Stimulated activated CD4-positive, alpha-beta T cell treated with anti-CD3 and anti-CD28 coated beads, Interleukin-15, amount 100 ng/mL, for 1 hour (primary cell): ENCODE results near the gene CCL18.
"Not testable (repeated sequence)": the region's sequence is repeated elsewhere in the genome, so short reads cannot be mapped to it uniquely, and the experiment has no call there.

ENCODE experiments used
- DNase-seq, 2 donors: peaks; one replicate each; pipeline ENCODE4 v3.0.0-alpha.2; 2020; ENCODE audit warnings: low read depth in 1 of 2, low spot score in 1 of 2

The CCL18 gene

GRCh38 chr17:36103401-36103975 lies 39.4 kb downstream of the CCL18 start, which contains the start of gene CCL4:
TSS of gene CCL4 (plus strand) at chr17:36103827. CDS start at chr17:36103906, 79 bp downstream.
- DNase-seq = not testable (repeated sequence)

GRCh38 chr17:36104246-36104645 lies 40.2 kb downstream of the CCL18 start:
- not testable (repeated sequence) for DNase-seq

- no peak for DNase-seq
Measured at GRCh38 chr17:36104701-36105181, 40.7 kb downstream of the CCL18 start.

DNA sequence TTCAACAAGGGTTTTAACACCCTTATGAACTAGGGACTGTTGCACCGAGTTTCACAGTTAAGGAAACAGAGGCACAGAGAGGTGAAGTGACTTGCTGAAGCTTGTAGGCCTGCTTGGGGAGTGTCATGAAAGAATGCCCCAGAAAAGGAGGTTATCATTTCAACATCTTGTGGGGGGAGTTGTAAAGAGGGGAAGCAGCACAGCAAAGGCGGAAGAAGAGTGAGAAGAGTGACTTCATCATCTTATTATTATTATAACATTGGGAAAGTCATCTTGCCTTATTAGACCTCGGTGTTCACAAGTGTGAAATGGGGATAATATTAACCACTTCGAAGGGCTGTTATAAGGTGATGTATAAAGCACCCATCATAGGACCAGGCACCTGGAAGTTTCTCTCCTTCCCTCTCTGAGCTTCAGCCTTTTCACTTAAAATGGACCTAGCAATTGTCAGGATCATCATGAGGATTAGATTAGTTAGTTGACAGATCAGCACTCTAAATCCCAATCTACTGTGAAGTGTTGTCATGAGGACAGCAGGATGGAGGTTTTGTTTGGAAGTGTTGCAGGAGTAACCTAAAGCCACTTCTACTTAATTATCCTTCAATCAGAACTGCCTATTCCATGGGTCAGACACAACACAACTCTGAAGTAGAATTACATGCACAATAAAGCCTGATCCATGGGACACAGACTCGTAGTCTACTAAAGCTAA lies 41.9 kb downstream of the CCL18 start:
- DNase-seq = no peak

- no peak for DNase-seq
Measured at GRCh38 chr17:36106493-36106835, 42.4 kb downstream of the CCL18 start.

GRCh38 chr17:36107660-36108059 lies 43.6 kb downstream of the CCL18 start:
- DNase-seq = no peak

DNA sequence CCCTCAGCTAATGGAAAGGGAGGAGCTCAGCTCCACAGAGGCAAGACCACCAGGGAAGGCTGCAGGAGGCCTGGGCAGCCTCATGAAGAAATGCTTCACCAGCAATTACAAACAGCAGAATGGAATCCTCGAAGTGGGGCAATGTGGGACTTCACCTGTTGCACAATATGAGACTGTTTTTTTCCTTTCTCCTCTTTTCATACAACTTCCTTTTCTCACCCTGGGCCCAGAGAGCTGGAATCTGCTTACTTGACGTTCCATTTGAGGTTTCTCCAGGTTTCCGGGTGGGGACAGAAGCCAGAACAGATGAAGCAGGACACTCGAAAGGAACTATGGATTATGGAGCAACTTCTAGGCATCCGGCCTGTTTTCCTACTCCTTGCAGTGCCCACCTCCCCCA lies 44.2 kb downstream of the CCL18 start:
- not testable (repeated sequence) for DNase-seq

- DNase-seq = no peak
Measured at GRCh38 chr17:36111068-36111490, 47.0 kb downstream of the CCL18 start.

GRCh38 chr17:36112572-36112971 lies 48.5 kb downstream of the CCL18 start:
- DNase-seq = no peak

DNA sequence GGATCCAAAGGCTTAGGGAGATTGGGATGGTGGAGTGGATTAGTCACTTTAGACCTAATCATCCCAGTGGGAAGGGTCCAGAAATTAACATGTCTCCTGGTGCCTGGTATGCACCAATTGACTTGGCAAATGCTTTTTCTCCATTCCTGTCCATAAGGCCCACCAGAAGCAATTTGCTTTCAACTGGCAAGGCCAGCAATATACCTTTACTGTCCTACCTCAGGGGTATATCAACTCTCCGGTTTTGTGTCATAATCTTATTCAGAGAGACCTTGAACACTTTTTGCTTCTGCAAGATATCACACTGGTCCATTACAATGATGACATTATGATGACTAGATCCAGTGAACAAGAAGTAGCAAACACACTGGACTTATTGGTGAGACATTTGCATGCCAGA lies 49.1 kb downstream of the CCL18 start:
- not testable (repeated sequence) for DNase-seq

DNA sequence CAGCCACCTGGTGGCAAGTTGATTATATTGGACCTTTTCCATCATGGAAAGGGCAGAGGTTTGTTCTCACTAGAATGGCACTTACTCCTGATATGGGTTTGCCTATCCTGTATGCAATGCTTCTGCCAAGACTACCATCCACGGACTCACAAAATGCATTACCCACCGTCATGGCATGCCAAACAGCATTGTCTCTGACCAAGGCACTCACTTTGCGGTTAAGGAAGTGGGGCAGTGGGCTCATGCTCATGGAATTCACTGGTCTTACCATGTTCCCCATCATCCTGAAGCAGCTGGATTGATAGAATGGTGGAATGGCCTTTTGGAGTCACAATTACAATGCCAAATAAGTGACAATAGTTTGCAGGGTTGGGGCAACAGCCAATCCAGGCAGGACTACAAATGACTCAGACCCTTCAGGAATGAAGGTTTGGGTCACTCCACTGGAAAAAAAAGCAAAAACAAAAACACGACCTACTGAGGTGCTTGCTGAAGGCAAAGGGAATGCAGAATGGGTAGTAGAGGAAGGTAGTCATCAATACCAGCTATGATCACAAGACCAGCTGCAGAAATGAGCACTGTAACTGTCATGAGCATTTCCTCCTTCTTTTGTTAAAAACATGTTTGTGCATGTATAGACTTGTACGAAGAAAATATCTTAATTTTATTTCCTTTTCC lies 51.0 kb downstream of the CCL18 start:
- not testable (repeated sequence) for DNase-seq

DNA sequence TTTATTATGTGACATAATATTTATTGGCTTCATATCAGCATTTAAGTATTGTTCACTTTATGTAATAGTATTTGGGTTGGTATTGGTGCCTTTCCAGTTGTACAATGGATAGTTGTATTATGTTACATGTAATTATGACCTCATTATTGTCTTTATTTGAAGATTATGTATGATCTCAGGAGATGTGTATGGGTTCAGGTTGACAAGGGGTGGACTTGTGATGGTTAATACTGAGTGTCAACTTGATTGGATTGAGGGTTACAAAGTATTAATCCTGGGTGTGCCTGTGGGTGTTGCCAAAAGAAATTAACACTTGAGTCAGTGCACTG lies 51.5 kb downstream of the CCL18 start:
- not testable (repeated sequence) for DNase-seq

- no peak for DNase-seq
Measured at GRCh38 chr17:36117505-36118382, 53.7 kb downstream of the CCL18 start.

DNA sequence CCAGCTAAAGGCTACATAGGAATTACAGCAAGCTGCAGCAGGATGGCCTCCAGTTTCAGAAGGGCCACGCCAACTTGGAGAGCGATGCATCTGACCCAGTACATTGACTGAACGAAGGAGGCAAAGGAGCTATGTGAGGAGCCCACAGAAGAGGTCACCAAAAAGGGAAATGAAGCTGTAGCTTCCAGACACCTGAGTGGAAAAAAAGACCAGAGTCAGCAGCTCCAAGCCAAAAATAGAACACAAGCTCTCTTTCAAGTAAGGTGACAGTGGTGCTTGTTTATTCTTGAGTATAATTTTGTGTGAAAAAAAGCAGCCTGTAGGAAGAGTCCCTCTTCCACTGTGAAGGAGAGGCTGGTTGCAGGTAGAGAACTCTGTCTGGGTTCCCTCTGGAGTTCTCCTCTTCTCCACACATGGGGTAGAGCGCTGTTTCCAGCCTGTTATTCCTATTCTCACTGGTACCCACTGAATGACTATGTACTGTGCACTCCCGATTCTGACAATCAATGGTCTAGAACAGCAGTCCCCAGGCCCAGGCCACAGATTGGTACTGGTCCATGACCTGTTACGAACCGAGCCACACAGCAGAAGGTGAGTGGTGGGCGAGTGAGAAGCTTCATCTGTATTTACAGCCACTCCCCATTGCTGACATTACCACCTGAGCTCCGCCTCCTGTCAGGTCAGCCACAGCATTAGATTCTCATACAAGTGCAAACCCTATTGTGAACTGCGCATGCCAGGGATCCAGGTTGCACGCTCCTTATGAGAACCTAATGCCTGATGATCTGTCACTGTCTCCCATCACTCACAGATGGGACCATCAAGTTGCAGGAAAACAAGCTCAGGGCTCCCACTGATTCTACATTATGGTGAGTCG lies 54.6 kb downstream of the CCL18 start:
- no peak for DNase-seq

DNA sequence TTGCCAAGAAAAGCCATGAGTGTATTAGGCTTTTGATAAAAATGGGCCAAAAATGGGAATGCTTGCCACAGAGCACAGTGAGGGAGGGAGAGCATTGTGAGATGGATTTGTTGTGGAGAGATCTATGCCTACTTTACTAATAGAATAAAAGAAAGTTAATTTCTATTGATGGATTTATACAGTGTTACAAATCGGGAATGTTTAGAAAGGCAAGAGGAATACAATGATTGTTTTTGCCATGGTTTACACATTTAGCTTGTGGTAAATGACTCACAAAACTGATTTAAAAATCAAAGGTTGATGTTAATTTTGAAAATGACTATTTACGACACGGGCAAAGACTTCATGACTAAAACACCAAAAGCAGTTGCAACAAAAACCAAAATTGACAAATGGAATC lies 56.1 kb downstream of the CCL18 start:
- no peak for DNase-seq

DNA sequence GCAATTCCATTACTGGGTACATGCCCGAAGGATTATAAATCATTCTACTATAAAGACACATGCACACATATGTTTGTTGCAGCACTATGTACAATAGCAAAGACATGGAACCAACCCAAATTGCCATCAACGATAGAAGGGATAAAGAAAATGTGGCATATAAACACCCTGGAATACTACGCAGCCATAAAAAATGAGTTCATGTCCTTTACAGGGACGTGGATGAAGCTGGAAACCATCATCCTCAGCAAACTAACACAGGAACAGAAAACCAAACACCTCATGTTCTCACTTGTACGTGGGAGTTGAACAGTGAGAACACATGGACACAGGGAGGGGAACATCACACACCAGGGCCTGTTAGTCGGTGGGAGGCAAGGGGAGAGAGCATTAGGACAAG lies 57.0 kb downstream of the CCL18 start:
- DNase-seq = not testable (repeated sequence)
